K562 (cell line): ENCODE data around the gene LAP3. TPM values are rescaled to one million over a fixed set of nuclear protein-coding genes. Genes with fewer than 3 reads are reported as not detected.

Source experiments
- AFF1 ChIP-seq, 2 experiments: fragments of 450-650 bp; IDR thresholded peaks; 2 replicates each; pipeline ENCODE4 v1.6.1; 2018; ENCODE audit warnings: mild to moderate bottlenecking in 2 of 2, low read depth in 1 of 2; ENCODE audit not compliant: partially characterized antibody in 2 of 2
- BCL6 ChIP-seq: fragments of 250-450 bp; sonication (Bioruptor Pico); IDR thresholded peaks from 2 replicates; pipeline ENCODE4 v1.4.0; 2020
- CUX1 ChIP-seq: fragments of 200-800 bp; sonication (Bioruptor generic); IDR thresholded peaks from 2 replicates; pipeline ENCODE4 v1.6.1; 2016; ENCODE audit warnings: missing genetic modification characterization, missing compliant biosample characterization
- E2F5 ChIP-seq: sonication (generic); formaldehyde crosslinking; IDR thresholded peaks from 2 replicates; pipeline ENCODE4 v1.8.0; 2022; ENCODE audit warnings: mild to moderate bottlenecking, missing genetic modification reagents
- HNRNPH1 ChIP-seq: fragments of 200-400 bp; formaldehyde crosslinking; optimal IDR thresholded peaks from 2 replicates; pipeline ENCODE3; 2017; ENCODE audit warnings: low read depth, mild to moderate bottlenecking, low read length, moderate library complexity
- RBM22 ChIP-seq: fragments of 200-400 bp; formaldehyde crosslinking; IDR thresholded peaks from 2 replicates; pipeline ENCODE4 v1.6.1; 2018; ENCODE audit warnings: low read length, low read depth; ENCODE audit not compliant: poor library complexity, severe bottlenecking
- SREBF1 ChIP-seq: fragments of 150-350 bp; IDR thresholded peaks from 2 replicates; pipeline ENCODE4 v1.6.1; 2014; ENCODE audit warnings: antibody characterized with exemption, low read depth, low read length, borderline replicate concordance
- TSC22D4 ChIP-seq: fragments of 450-650 bp; IDR thresholded peaks from 2 replicates; pipeline ENCODE4 v1.6.1; 2016; ENCODE audit warnings: missing genetic modification characterization, missing biosample characterization, control low read depth
- ZBTB17 ChIP-seq: fragments of 450-650 bp; formaldehyde crosslinking; IDR thresholded peaks from 2 replicates; pipeline ENCODE4 v1.4.0; 2020; ENCODE audit warnings: mild to moderate bottlenecking
- ZNF232 ChIP-seq: sonication (generic); formaldehyde crosslinking; IDR thresholded peaks from 2 replicates; pipeline ENCODE4 v1.8.0; 2022; ENCODE audit warnings: mild to moderate bottlenecking, missing genetic modification reagents
- ZNF384 ChIP-seq: IDR thresholded peaks from 2 replicates; pipeline ENCODE4 v1.6.1; 2012; ENCODE audit warnings: low read depth, low read length, improper control_type of control experiment
- ZNF395 ChIP-seq: fragments of 200-800 bp; sonication (Bioruptor generic); IDR thresholded peaks from 2 replicates; pipeline ENCODE4 v1.6.1; 2017; ENCODE audit warnings: missing genetic modification characterization, missing compliant biosample characterization
- ZNF436 ChIP-seq: fragments of 250-450, 450-650 bp; sonication (Bioruptor Pico); formaldehyde crosslinking; IDR thresholded peaks from 2 replicates; pipeline ENCODE4 v1.7.0; 2020; ENCODE audit warnings: mild to moderate bottlenecking
- polyA plus RNA-seq, 8 experiments: library from polyadenylated mRNA; depleted of rRNA in 4 of 8; stranded (reverse) in 5 of 8; unstranded in 3 of 8; fragments of >200 nt; fragmentation: Nextera tagmentation in 2 of 8; fragmentation: Illumina TruSeq in 1 of 8; extraction: Ambion mirVana in 2 of 8; extraction: Trizol in 1 of 8; gene quantifications; 2 replicates each; pipeline versions ENCODE4 v1.2.1 to v1.2.3, GENCODE V29; 2011 to 2014; ENCODE audit warnings: inconsistent platforms in 1 of 8, missing spikeins in 1 of 8
- total RNA-seq, 7 experiments: library from RNA; depleted of rRNA in 6 of 7; stranded (reverse); fragments of >200 nt in 6 of 7; fragmentation: Illumina TruSeq in 2 of 7; extraction: Trizol in 2 of 7; gene quantifications; 2 replicates each; pipeline versions ENCODE4 v1.2.1 to v1.2.3, GENCODE V29; 2011 to 2021; ENCODE audit warnings: low replicate concordance in 1 of 7

LAP3 gene
- total and polyA plus RNA-seq, 9 of the 15 experiments (the other 6 are each of a cell fraction or from before 2014, with no cell fraction given) = 82.3 to 170 (median 107) TPM

- TF ChIP-seq CUX1 (CRISPR knock-in tag) = no peak
- no peak for TF ChIP-seq E2F5 (CRISPR knock-in tag)
- TF ChIP-seq ZBTB17 (CRISPR knock-in tag) = no peak
- TF ChIP-seq TSC22D4 (tag) = no peak
- TF ChIP-seq ZNF436 (CRISPR knock-in tag) = no peak
- TF ChIP-seq HNRNPH1 = no peak
- TF ChIP-seq SREBF1 = no peak
- TF ChIP-seq ZNF232 = no peak
- TF ChIP-seq ZNF395 (CRISPR knock-in tag) = peak; percentile 67; the same call in 1 of the 2 replicates
- no peak for TF ChIP-seq BCL6 (CRISPR knock-in tag)
- no peak for TF ChIP-seq RBM22
- no peak for TF ChIP-seq ZNF384
- peak; percentile 28 to 82 for TF ChIP-seq AFF1 (IDR thresholded peaks at IDR 0.05; ENCODE audit: low read depth in 1 of 2, partially characterized antibody in 2 of 2)
Measured at GRCh38 chr4:17614416-17615299, 37.7 kb downstream of the LAP3 start, which contains the start of gene MED28 (continued).
